Chondrocyte (in vitro differentiated cells): ENCODE data around the gene KIF3B. TPM values are rescaled to one million over a fixed set of nuclear protein-coding genes. Genes with fewer than 3 reads are reported as not detected.
A peak's percentile ranks its signal among the peaks of the same experiment; 100 is the strongest.

Experiments used
- DNase-seq: peaks from one replicate; pipeline ENCODE4 v3.0.0; 2021; ENCODE audit warnings: mixed read lengths, low spot score
- H3K27ac Mint-ChIP-seq: one replicate; pipeline ENCODE4 v1.8.0; 2021; ENCODE audit warnings: mild to moderate bottlenecking, moderate library complexity, mixed read lengths; ENCODE audit not compliant: unreplicated experiment
- H3K27me3 Mint-ChIP-seq: 2 replicates; pipeline ENCODE4 v1.8.0; 2021; ENCODE audit warnings: low read depth, mixed read lengths
- H3K36me3 Mint-ChIP-seq: 2 replicates; pipeline ENCODE4 v1.8.0; 2021; ENCODE audit warnings: low read depth, mixed read lengths
- H3K4me1 Mint-ChIP-seq: 2 replicates; pipeline ENCODE4 v1.8.0; 2021; ENCODE audit warnings: low read depth, mild to moderate bottlenecking, mixed read lengths
- H3K4me3 Mint-ChIP-seq: one replicate; pipeline ENCODE4 v1.8.0; 2021; ENCODE audit warnings: mild to moderate bottlenecking, moderate library complexity, mixed read lengths; ENCODE audit not compliant: unreplicated experiment
- H3K9me3 Mint-ChIP-seq: 2 replicates; pipeline ENCODE4 v1.8.0; 2021; ENCODE audit warnings: low read depth, mixed read lengths
- CTCF ChIP-seq: fragments of 200-600 bp; sonication (generic); IDR thresholded peaks from 2 replicates; pipeline ENCODE4 v1.5.0; 2021; ENCODE audit warnings: antibody characterized with exemption, mild to moderate bottlenecking, moderate library complexity
- total RNA-seq: library from RNA; stranded (reverse); gene quantifications from 3 replicates; pipeline ENCODE4 v1.2.1, GENCODE V29; 2021

KIF3B gene
- total RNA-seq, 1 donor from 2014 or later: 35.5 TPM

- no peak overlapping the region for H3K4me3 Mint-ChIP-seq
- H3K9me3 Mint-ChIP-seq: no peaks in the 10 kb centered on the region
- H3K36me3 Mint-ChIP-seq: no peaks in the 10 kb centered on the region
- no peaks in the 10 kb centered on the region for H3K27me3 Mint-ChIP-seq
- no peak overlapping the region for H3K27ac Mint-ChIP-seq
- H3K4me1 Mint-ChIP-seq: peaks cover 9% of the 10 kb centered on the region
- TF ChIP-seq CTCF: no peak
- peak; percentile 15 for DNase-seq
These were observed 12.4 kb downstream of the KIF3B start for GRCh38 chr20:32289661-32290431.

GRCh38 chr20:32291166-32291565, 13.7 kb downstream of the KIF3B start:
- DNase-seq: no peak
- Mint-ChIP-seq H3K4me3 (no peak overlapping the region), H3K9me3 (no peaks in the 10 kb centered on the region), H3K36me3 (no peaks in the 10 kb centered on the region), H3K27ac (no peak overlapping the region), H3K27me3 (no peaks in the 10 kb centered on the region), H3K4me1 (peaks cover 3% of the 10 kb centered on the region)
- TF ChIP-seq CTCF: no peak

GRCh38 chr20:32292548-32292947, 15.1 kb downstream of the KIF3B start:
- DNase-seq: peak; percentile 14
- H3K9me3 Mint-ChIP-seq: no peaks in the 10 kb centered on the region

GRCh38 chr20:32294071-32294470, 16.6 kb downstream of the KIF3B start:
- Mint-ChIP-seq H3K4me1 (peaks cover 11% of the 10 kb centered on the region), H3K36me3 (no peaks in the 10 kb centered on the region), H3K27me3 (no peaks in the 10 kb centered on the region), H3K4me3 (no peak overlapping the region), H3K9me3 (no peaks in the 10 kb centered on the region), H3K27ac (no peak overlapping the region)
- TF ChIP-seq CTCF: no peak
- no peak for DNase-seq

More at GRCh38 chr20:32292548-32292947, 15.1 kb downstream of the KIF3B start:
- Mint-ChIP-seq H3K27ac (no peak overlapping the region), H3K4me3 (no peak overlapping the region), H3K4me1 (peaks cover 8% of the 10 kb centered on the region), H3K36me3 (no peaks in the 10 kb centered on the region), H3K27me3 (no peaks in the 10 kb centered on the region)
- TF ChIP-seq CTCF: no peak

- H3K4me1 Mint-ChIP-seq: peaks cover 11% of the 10 kb centered on the region
- no peak overlapping the region for H3K4me3 Mint-ChIP-seq
- no peak for DNase-seq
- TF ChIP-seq CTCF: no peak
- no peaks in the 10 kb centered on the region for H3K36me3 Mint-ChIP-seq
- no peaks in the 10 kb centered on the region for H3K9me3 Mint-ChIP-seq
- no peak overlapping the region for H3K27ac Mint-ChIP-seq
- H3K27me3 Mint-ChIP-seq: no peaks in the 10 kb centered on the region
These were observed 19.0 kb downstream of the KIF3B start for GRCh38 chr20:32296412-32296811.
